ENCODE results near the gene SERPINA1.

SERPINA1 gene

DNA sequence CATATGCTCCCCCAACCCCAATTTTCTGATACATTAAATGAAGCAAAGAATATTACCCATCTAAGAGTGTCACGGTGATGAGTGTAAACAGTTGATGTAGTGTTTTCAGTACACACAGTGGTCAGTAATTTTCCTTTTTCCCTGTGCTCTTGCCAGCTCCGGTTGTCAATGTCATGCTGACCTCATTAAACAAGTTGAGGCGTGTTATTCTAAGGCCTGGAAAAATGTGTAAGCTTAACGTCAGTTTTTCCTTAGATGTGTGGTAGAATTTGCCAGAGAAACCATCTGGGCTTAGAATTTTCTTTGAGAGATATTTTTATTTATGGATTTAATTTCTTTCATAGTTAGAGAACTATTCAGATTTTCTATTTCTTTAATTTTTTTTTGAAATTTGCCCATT lies 53.5 kb downstream of the SERPINA1 start:
- DNase-seq (ENCODE audit: insufficient read length, low spot score) = no peak
- TF ChIP-seq, protein P1, sequence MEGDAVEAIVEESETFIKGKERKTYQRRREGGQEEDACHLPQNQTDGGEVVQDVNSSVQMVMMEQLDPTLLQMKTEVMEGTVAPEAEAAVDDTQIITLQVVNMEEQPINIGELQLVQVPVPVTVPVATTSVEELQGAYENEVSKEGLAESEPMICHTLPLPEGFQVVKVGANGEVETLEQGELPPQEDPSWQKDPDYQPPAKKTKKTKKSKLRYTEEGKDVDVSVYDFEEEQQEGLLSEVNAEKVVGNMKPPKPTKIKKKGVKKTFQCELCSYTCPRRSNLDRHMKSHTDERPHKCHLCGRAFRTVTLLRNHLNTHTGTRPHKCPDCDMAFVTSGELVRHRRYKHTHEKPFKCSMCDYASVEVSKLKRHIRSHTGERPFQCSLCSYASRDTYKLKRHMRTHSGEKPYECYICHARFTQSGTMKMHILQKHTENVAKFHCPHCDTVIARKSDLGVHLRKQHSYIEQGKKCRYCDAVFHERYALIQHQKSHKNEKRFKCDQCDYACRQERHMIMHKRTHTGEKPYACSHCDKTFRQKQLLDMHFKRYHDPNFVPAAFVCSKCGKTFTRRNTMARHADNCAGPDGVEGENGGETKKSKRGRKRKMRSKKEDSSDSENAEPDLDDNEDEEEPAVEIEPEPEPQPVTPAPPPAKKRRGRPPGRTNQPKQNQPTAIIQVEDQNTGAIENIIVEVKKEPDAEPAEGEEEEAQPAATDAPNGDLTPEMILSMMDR (IDR thresholded peaks at IDR 0.05; ENCODE audit: insufficient read depth, missing control alignments) = no peak
- no peak for FAIRE-seq

DNA sequence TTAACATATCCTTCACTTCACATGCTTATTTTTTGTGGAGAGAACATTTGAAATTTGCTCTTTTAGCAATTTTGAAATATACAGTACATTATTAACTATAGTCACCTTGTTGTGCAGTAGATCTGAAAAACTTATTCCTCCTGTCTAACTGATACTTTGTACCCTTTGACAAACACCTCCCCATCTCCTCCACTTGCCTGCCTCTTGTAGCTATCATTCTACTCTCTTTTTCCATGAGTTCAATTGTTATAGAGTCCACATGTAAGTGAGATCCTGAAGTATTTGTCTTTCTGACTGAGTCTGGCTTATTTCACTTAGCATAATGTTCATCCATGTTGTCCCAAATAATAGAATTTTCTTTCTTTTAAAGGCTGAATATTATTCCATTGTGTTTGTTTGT lies 55.8 kb downstream of the SERPINA1 start:
- DNase-seq (ENCODE audit: insufficient read length, low spot score) = no peak
- TF ChIP-seq, protein P1 (IDR thresholded peaks at IDR 0.05; ENCODE audit: insufficient read depth, missing control alignments) = no peak
- no peak for FAIRE-seq

DNA sequence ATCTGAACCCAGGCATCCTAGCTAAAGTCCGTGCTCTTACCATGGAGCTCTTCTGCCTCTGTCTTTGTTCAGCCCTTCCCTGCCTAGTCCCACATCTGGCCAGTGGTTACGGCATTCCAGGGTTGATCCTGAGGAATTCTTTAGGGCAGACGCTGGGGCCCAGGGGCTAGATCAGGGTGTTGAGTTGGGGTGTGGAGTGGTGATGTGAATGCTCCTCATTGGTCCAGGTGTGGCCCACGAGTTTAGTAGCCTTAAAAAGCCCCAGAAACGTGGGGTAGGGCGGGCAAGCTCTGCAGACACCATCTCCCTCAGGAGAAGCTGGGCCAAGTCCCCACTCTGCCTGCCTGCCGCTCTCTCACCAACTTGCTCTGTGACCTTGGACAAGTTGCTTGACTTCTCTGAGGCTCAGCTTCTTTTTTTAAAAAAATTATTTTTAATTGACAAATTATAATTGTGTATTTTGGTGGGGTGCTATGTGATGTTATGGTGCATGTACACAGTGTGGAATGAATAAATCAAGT lies 56.3 kb downstream of the SERPINA1 start:
- DNase-seq (ENCODE audit: insufficient read length, low spot score) = no peak
- TF ChIP-seq, protein P1 (IDR thresholded peaks at IDR 0.05; ENCODE audit: insufficient read depth, missing control alignments) = no peak
- FAIRE-seq = no peak

DNA sequence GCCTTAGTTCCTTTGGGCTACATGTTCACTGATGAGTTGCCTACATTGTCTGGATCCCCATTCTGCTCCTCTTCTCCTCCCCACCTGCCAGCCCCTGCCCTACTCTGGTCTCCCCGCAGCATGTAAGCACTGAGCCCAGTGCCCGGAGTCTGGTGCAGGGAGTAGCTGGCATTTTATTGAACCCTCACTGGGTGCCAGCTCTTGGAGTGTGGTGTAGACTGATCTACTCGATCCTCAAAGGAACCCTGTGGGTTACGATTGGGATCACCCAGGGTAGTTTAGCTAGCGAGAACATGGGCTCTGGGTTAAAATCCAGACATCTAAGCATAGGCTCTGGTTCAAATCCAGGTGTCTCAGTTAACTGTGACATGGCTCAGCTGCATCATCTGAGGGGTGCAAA lies 56.9 kb downstream of the SERPINA1 start:
- TF ChIP-seq, protein P1 (IDR thresholded peaks at IDR 0.05; ENCODE audit: insufficient read depth, missing control alignments) = no peak
- DNase-seq (ENCODE audit: insufficient read length, low spot score) (no peak), FAIRE-seq (no peak)

DNA sequence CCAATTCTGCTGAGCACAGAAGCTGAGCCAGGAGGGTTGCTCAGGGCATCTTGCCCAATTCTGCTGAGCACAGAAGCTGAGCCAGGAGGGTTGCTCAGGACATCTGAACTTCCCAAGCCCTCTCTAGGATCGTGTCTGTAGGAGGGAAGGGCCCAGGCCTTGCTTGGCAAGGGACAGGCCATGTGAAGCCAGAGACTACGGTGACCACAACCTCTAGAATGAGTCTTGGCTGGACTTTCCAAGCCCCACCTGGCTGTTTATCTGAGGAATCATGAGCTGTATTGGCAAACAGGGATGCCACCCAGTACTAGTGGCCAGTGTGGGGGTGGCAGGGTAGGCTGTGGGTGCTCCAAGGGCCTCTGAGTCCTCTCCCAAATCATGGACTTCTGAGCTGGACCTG lies 57.5 kb downstream of the SERPINA1 start:
- DNase-seq (ENCODE audit: insufficient read length, low spot score) (no peak), FAIRE-seq (no peak)
- TF ChIP-seq, protein P1 (IDR thresholded peaks at IDR 0.05; ENCODE audit: insufficient read depth, missing control alignments) = no peak

DNA sequence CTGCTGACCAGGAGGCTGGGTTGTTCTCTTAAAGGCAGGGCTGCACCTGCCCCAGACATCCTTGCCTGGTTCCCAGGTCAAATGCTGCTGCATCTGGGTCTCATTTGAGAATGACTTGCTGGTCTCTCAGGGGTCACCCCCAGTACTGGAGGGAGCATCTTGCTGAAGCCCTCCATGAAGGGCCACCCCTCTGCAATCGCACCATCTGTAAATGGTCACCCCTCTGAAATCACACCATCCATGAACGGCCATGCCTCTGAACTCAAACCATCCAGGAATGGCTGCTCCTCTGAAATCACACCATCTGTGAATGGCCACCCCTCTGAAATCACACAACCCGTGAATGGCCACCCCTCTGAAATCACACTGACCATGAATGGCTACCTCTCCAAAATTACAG lies 58.0 kb downstream of the SERPINA1 start:
- no peak for FAIRE-seq
- no peak for DNase-seq (ENCODE audit: insufficient read length, low spot score)
- TF ChIP-seq, protein P1 (IDR thresholded peaks at IDR 0.05; ENCODE audit: insufficient read depth, missing control alignments) = no peak

DNA sequence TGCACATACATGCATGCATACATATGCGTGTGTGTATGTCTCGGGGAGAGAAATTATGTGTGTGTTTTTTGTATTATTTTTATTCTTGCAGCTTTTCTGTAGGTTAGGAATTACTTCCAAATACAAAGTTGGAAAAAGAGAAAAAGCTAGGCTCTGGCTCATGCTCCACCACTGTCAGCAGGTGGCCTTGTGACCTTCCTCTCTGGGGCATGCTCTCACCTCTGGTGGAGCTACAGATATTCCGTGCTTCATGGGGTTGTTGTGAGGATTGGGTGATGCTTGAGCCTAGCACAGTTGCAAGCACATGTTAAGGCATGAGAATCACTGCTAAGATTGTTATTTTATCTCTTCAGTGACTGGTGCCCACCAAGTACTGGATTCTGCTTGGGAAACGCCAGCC lies 58.5 kb downstream of the SERPINA1 start:
- DNase-seq (ENCODE audit: insufficient read length, low spot score) = no peak
- no peak for FAIRE-seq
- TF ChIP-seq, protein P1 (IDR thresholded peaks at IDR 0.05; ENCODE audit: insufficient read depth, missing control alignments) = no peak
